Psoas muscle (tissue), 8 donors: ENCODE results near the gene DLK1. TPM values are rescaled to one million over a fixed set of nuclear protein-coding genes. Genes with fewer than 3 reads are reported as not detected.
A peak's percentile ranks its signal among the peaks of the same experiment; 100 is the strongest.

Experiments used
- ATAC-seq, 4 donors: fragments of 200-7000 bp; cut with Tn5 transposase; one replicate each; pipeline ENCODE4 v1.9.1; 2020; ENCODE audit warnings: moderate library complexity in 3 of 4, mild to moderate bottlenecking in 2 of 4
- DNase-seq, 2 donors: peaks; one replicate each; pipeline ENCODE4 v3.0.0-alpha.2; 2020
- H3K27ac ChIP-seq: fragments of 200-600 bp; one replicate; pipeline ENCODE4 v1.8.0; 2022
- H3K27me3 ChIP-seq, 3 donors: fragments of 200-600 bp in 1 of 3; one replicate each; pipeline versions ENCODE4 v1.6.1 to v1.8.0; 2013 to 2022; ENCODE audit warnings: low read length in 2 of 3, mild to moderate bottlenecking in 2 of 3, moderate library complexity in 1 of 3; ENCODE audit not compliant: insufficient read depth in 3 of 3
- H3K36me3 ChIP-seq, 2 donors: fragments of 200-600 bp in 1 of 2; one replicate each; pipeline versions ENCODE4 v1.6.1 to v1.8.0; 2013 to 2022; ENCODE audit warnings: low read depth in 1 of 2, mild to moderate bottlenecking in 1 of 2, moderate library complexity in 1 of 2; ENCODE audit not compliant: insufficient read depth in 1 of 2
- H3K4me1 ChIP-seq: fragments of 200-600 bp; one replicate; pipeline ENCODE4 v1.8.0; 2022
- H3K4me3 ChIP-seq: fragments of 200-600 bp; one replicate; pipeline ENCODE4 v1.8.0; 2022; ENCODE audit warnings: mild to moderate bottlenecking
- H3K9me3 ChIP-seq: fragments of 200-600 bp; one replicate; pipeline ENCODE4 v1.8.0; 2022
- WGBS, 3 donors: extraction: QIAGEN DNeasy Blood & Tissue Kit; methylation state at CpG; one replicate each; pipeline versions ENCODE4 v1.1.6 to v1.1.7; 2013; 5-methylcytosine and 5-hydroxymethylcytosine counted together
- intact Hi-C, 2 donors: fragments of 100-400 bp; cut with DNase I; formaldehyde crosslinking; loops; one replicate each; pipeline versions ENCODE4 v1.11.0 to v1.14.2; 2022
- polyA plus RNA-seq, 3 donors: library from polyadenylated mRNA; stranded (reverse); fragments of 200-250 nt; gene quantifications; one replicate each; pipeline ENCODE4 v1.2.3, GENCODE V29; 2013
- total RNA-seq, 4 donors: library from RNA; stranded (reverse); fragmentation: NEBNext Ultra II Directional in 2 of 4; extraction: Animal tissue kit (Norgen Biotek cat#: 25700) in 2 of 4; gene quantifications; one replicate each; pipeline versions ENCODE4 v1.2.1 to v1.2.4, GENCODE V29; 2021 to 2023
- TF ChIP-seq, protein P1 (sequence below): fragments of 200-600 bp; IDR thresholded peaks from one replicate; pipeline ENCODE4 v1.8.0; 2022; ENCODE audit warnings: antibody characterized with exemption
- donor health status: healthy with polysubstance abuse.
- donor health status: DM: no; HTN: no; CAD: no; lungs with moderate emphysema.
- donor health status: Bipolar disorder and iron deficiency.
- donor health status: healthy.
- donor health status: DM: yes; HTN: yes; CAD: no.
- donor health status: DM: no; HTN: no; CAD: no.
- donor health status: DM: no; HTN: no; CAD: no.
- donor health status: DM: yes; HTN: yes; CAD: no.

DLK1 gene
- total and polyA plus RNA-seq, 7 donors = 2.6 to 39.9 (median 12.1) TPM

DNA sequence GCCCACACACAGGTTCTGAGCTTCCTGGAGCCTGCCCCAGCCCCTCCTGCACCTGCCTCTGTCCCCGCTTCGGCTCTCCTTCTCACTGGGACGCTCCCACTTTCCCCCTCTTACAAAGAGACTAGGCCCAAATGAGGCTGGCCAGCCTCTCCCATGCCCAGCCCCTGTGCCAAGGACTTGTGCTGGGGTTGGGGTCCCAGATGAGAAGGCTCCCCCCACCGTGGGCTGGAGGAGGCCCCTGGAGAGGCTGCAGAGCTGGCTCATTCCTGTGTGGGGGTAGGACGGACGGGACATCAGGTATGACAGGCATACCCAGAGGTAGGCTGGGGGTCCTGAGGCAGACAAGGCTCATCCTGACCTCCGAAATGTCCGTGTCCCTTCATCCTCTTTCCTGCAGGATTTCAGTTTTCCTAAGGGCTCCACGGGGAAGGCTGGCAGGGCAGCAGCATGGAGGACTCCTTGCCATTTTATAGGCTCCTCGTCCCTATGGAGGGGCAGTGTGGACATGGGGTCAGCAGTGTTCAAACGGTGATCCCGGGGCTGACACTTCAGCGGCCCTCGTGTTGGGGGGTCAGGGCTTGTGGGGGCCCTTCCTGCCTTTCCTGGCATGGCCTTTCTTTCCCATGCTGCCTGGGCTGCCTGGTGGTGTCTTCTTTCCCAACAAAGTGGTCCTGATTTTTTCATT is 50.1 kb downstream of the DLK1 start:
- ATAC-seq (no peak), DNase-seq (no peak)
- Histone ChIP-seq H3K9me3 (no peaks in the 10 kb centered on the region), H3K27me3 (no peaks in the 10 kb centered on the region), H3K27ac (no peak overlapping the region), H3K4me1 (peaks cover 13% of the 10 kb centered on the region), H3K36me3 (no peaks in the 10 kb centered on the region), H3K4me3 (no peak overlapping the region)
- intact Hi-C loops = no loop called here
- 86 to 90% (median 89%) methylated on average over 14 of the region's 14 CpGs for WGBS, 3 donors
- TF ChIP-seq, protein P1, sequence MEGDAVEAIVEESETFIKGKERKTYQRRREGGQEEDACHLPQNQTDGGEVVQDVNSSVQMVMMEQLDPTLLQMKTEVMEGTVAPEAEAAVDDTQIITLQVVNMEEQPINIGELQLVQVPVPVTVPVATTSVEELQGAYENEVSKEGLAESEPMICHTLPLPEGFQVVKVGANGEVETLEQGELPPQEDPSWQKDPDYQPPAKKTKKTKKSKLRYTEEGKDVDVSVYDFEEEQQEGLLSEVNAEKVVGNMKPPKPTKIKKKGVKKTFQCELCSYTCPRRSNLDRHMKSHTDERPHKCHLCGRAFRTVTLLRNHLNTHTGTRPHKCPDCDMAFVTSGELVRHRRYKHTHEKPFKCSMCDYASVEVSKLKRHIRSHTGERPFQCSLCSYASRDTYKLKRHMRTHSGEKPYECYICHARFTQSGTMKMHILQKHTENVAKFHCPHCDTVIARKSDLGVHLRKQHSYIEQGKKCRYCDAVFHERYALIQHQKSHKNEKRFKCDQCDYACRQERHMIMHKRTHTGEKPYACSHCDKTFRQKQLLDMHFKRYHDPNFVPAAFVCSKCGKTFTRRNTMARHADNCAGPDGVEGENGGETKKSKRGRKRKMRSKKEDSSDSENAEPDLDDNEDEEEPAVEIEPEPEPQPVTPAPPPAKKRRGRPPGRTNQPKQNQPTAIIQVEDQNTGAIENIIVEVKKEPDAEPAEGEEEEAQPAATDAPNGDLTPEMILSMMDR = no peak

DNA sequence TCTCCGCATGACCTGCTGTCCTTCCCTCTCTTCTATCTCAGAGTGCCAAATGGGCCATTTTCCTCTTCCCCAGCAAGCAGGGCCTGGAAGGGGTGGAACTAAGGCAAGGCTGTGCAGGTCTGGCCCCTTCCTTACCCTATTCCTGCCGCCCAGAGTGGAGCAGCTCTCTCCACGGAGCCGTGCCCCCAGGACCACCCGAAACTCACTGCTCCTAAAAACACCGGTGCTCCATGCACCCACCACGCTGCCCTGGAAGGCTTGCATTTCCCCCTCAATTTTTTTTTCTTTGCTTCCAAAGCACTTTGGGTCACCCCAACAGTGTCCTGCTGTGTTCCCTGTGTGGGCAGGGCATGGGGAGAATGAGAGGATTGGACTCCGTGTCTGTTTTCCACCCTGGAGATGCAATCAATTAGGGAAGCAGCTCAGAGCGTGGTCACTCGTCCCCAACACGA is 50.7 kb downstream of the DLK1 start:
- no peaks in the 10 kb centered on the region for H3K9me3 ChIP-seq
- no peaks in the 10 kb centered on the region for H3K27me3 ChIP-seq
- TF ChIP-seq, protein P1 = no peak
- intact Hi-C loops = no loop called here
- ATAC-seq (no peak), DNase-seq (no peak)
- WGBS, 3 donors = 61 to 69% (median 62%) methylated on average over 11 of the region's 11 CpGs
- H3K36me3 ChIP-seq = no peaks in the 10 kb centered on the region
- H3K4me1 ChIP-seq = peaks cover 13% of the 10 kb centered on the region
- no peak overlapping the region for H3K27ac ChIP-seq
- H3K4me3 ChIP-seq = no peak overlapping the region

DNA sequence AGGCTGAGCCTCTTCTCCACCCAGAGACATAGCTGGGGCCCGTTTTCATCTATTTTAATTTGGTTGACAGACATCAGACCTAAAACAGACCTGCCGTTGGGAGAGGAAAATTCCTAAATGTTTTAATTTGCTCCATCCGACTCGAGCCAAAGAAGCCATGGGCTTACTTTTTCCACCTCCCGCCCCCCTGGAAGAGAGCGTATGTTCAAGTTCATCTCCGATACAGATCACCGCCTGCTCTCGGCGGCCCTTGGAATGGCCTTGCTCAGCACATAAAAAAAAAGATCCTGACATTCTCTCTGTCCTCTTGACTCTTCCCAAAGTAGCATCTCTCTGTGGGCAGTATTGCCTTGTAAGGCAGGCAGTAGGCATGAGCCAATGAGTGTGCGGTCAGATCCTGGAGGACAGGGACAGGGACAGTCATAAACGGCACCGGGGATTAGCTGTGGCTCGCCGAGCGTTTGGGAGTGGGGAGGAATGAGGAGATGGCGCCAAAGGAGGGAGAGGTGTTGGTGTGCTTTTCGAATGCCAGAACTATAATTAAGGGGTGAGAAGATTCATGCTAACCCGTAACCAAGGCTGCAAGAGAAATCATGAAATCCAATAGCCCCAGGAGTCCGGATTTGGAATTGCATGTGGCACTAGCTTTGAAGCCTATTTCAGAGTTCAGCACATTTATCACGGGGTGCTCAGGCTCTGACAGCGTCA is 51.3 kb downstream of the DLK1 start:
- no peaks in the 10 kb centered on the region for H3K27me3 ChIP-seq
- 27 to 42% (median 33%) methylated on average over 22 of the region's 22 CpGs for WGBS, 3 donors
- peaks cover 13% of the 10 kb centered on the region for H3K4me1 ChIP-seq
- intact Hi-C loops = no loop called here
- TF ChIP-seq, protein P1 = peak; percentile 16
- H3K9me3 ChIP-seq = no peaks in the 10 kb centered on the region
- H3K4me3 ChIP-seq = no peak overlapping the region
- ATAC-seq (peak; percentile 72 to 88 (median 80)), DNase-seq (no peak)
- H3K27ac ChIP-seq = no peak overlapping the region
- no peaks in the 10 kb centered on the region for H3K36me3 ChIP-seq

DNA sequence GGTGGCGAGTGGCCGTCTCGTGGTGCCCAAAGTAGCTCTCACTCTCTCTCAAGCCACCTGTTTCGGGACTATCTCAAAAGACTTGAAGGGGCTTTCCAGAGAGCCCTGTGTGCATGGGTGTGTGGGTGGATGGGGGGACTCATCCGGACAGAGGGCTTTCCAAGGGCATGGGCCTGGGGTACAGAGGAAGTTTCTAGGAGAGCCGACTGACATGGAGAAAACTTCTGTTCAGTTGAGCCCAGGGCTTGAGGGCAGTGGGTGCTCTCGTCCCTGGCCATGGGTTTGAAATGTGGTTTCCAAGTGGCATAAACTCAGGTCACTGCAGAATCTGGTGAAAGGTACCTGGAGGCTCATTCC is 51.8 kb downstream of the DLK1 start:
- Histone ChIP-seq H3K9me3 (no peaks in the 10 kb centered on the region), H3K27me3 (no peaks in the 10 kb centered on the region), H3K4me1 (peaks cover 13% of the 10 kb centered on the region), H3K36me3 (no peaks in the 10 kb centered on the region), H3K4me3 (no peak overlapping the region), H3K27ac (peak overlapping the region; percentile 3)
- ATAC-seq = no peak
- no peak for DNase-seq
- 26 to 41% (median 35%) methylated on average over 7 of the region's 7 CpGs for WGBS, 3 donors
- TF ChIP-seq, protein P1 = no peak
- intact Hi-C loops = no loop called here
